HUES64 (cell line): ENCODE measurements around the gene HEATR9.

Experiments used
- H3K27ac ChIP-seq: 2 replicates; pipeline ENCODE4 v1.7.0; 2013; ENCODE audit warnings: low read depth, low read length, inconsistent platforms
- H3K27me3 ChIP-seq: 2 replicates; pipeline ENCODE4 v1.6.1; 2013; ENCODE audit warnings: mild to moderate bottlenecking, low read length; ENCODE audit not compliant: insufficient read depth
- H3K36me3 ChIP-seq: 2 replicates; pipeline ENCODE4 v1.6.1; 2013; ENCODE audit warnings: mild to moderate bottlenecking, low read length; ENCODE audit not compliant: insufficient read depth
- H3K4me1 ChIP-seq: 2 replicates; pipeline ENCODE4 v1.6.1; 2013; ENCODE audit warnings: mild to moderate bottlenecking, low read length, moderate library complexity; ENCODE audit not compliant: insufficient read depth
- H3K4me3 ChIP-seq: 2 replicates; pipeline ENCODE4 v1.5.1; 2013; ENCODE audit warnings: mild to moderate bottlenecking, low read length, moderate library complexity
- H3K9ac ChIP-seq: 2 replicates; pipeline ENCODE4 v1.6.1; 2013; ENCODE audit warnings: mild to moderate bottlenecking, low read depth, low read length
- H3K9me3 ChIP-seq: 2 replicates; pipeline ENCODE4 v1.6.1; 2013; ENCODE audit warnings: low read depth, low read length; ENCODE audit not compliant: insufficient read depth
- WGBS: fragments of 150-250, 120-280 bp; methylation state at CpG from one replicate; pipeline ENCODE4 v1.1.7; 2013; ENCODE audit warnings: missing lambda C conversion rate; 5-methylcytosine and 5-hydroxymethylcytosine counted together

The HEATR9 gene

DNA sequence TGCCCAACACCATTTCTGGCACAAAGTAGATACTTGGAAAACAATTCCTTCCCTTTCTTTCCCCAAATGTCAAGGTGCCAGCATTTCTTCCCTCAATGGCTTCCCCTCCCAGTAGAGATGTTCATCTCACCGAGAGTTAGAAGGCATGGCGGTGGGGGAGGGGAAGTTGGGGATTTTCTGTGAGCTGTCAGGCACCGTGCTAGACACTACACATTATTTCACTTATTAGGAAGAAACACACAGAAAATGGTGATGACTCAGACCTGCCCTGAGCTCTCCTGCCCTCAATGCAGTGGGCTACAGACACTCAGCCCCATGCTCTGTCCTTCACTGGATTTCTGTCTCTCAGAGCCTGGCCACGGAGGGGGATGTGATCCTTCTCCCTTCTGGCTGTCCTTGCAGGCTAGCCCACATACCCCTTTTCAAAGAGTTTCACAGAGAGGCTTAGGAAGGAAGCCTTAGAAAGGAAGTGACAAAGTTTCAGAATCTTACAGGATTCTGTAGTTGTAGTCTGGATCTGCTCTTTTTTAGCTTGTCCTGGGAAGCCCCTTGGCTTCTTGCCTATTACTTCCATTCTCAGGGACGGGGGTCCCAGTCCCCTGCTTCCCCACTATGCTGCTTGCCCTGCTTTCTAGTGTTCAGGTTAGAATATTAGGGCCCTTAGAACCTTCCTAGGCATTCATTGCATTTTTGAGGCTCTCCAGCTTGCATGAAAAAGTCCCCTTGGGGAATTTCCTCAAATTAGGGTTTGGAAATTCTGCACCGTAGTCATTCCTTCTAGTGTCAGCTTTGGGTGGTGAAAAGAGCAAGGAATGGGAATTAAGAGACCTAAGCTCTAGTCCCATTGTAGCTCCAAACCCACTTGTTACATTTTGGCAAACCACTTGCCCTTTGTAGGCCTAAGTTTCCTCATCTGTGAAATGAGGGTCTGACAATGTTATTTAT, 23.7 kb upstream of the HEATR9 start:
- H3K4me1 ChIP-seq = peaks cover 7% of the 10 kb centered on the region; the same call in 1 of the 2 replicates
- no peak overlapping the region for H3K27ac ChIP-seq
- no peaks in the 10 kb centered on the region for H3K27me3 ChIP-seq
- no peak overlapping the region for H3K9ac ChIP-seq
- H3K36me3 ChIP-seq = no peaks in the 10 kb centered on the region
- 79% methylated on average over 4 of the region's 6 CpGs for WGBS
- H3K4me3 ChIP-seq = no peak overlapping the region
- no peaks in the 10 kb centered on the region for H3K9me3 ChIP-seq

DNA sequence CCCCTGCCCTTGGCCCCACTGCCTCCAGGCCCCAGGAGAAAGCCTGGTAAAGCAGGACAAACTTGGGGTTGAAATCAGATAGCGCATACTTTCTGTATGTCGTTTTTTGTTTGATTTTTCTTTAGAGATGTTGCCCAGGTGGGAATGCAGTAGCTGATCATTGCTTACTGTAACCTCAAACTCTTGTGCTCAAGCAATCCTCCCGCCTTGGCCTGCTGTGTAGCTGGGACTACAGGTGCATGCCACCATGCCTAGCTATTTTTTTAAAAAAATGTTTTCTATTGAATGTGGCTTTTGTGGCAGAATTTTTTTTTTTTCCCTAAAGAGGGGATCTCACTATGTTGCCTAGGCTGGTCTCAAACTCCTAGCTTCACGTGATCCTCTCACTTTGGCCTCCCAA, 22.6 kb upstream of the HEATR9 start:
- Histone ChIP-seq H3K27ac (no peak overlapping the region), H3K4me3 (no peak overlapping the region), H3K4me1 (peaks cover 7% of the 10 kb centered on the region; the same call in 1 of the 2 replicates), H3K36me3 (no peaks in the 10 kb centered on the region), H3K27me3 (no peaks in the 10 kb centered on the region), H3K9me3 (no peaks in the 10 kb centered on the region), H3K9ac (no peak overlapping the region)
- 95% methylated on average over 4 of the region's 4 CpGs for WGBS

DNA sequence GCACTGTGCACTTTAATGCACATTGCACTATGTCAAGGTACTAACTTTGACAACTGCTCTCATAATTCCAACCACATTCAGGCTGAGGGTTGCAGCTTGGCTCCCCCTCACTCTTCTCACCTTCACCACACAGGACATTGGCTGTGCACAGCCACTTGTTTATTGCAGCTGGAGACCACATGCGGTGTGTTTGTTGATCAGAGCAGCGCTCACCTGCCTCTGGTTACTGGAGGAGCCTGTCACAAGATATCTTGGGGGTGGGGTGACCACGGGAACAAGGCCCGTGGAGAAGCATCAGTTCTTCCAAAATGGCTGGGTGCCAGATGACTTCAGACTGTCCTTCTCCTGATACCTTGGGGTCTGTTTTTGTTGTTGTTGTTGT, 22.1 kb upstream of the HEATR9 start:
- Histone ChIP-seq H3K27me3 (no peaks in the 10 kb centered on the region), H3K27ac (no peak overlapping the region), H3K9me3 (no peaks in the 10 kb centered on the region), H3K9ac (no peak overlapping the region), H3K4me3 (no peak overlapping the region), H3K36me3 (no peaks in the 10 kb centered on the region), H3K4me1 (peaks cover 7% of the 10 kb centered on the region; the same call in 1 of the 2 replicates)
- 70% methylated on average over 4 of the region's 4 CpGs for WGBS

DNA sequence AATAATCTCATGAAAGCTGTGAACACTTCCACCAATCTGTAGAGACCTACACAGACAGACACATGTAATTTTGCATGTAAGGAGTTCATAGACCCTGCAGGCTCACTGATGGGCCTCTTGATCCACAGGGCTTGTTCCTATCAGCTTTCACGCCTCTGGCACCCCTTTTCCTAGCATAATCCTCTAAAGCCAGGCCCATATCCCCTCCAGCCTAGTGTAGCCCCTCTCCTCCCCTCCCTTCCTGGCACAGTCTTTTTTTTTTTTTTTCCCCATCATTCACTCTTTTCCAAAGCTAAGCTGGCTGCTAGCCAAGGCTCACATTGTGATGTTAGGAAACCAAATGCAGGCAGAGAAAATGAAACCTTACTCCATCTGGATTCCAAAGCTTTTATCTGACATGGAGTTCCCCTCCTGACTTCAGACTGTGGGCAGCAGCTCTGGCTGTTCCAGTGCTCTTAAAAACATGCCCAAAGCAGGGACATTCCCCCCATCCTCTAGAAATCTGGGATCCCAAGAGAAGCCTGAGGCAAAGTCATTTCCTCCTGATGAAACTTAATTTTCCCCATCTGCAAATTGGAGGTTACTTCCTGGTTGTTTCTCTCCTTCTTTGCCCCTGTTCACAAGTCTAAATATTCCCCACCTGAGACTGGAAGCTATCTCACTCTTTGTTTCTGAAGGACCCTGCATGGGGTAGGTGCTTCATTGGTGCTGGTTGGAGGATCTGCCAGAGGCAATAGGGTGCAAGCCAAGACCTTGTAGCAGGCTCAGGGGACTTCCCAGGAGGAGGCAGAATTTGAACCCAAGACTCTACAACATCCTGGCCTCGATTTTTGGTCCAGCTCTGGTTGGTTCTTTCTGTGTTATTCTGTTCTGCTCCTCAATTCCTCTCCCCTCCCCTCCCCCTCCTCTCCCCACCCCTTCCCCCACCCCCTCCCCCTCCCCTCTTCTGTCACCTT, 21.4 kb upstream of the HEATR9 start:
- 89% methylated on average over 1 of the region's 2 CpGs for WGBS

DNA sequence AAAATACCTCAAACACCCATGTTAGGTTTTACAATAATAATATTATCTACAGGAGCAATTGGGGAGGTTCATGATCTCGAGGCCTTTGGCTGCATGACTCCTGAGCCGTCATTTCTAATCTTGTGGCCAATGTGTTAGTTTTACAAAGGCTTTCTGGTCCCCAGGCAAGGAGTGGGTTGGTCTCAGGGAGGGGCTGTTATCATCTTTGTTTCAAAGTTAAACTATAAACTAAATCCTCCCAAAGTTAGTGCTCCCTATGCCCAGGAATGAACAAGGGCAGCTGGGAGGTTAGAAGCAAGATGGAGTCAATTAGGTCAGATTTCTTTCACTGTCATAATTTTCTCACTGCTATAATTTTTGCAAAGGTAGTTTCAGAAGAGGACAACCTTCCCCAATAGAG, 20.6 kb upstream of the HEATR9 start:
- Histone ChIP-seq H3K4me3 (no peak overlapping the region), H3K36me3 (no peaks in the 10 kb centered on the region), H3K9ac (no peak overlapping the region), H3K9me3 (no peaks in the 10 kb centered on the region), H3K27me3 (no peaks in the 10 kb centered on the region), H3K27ac (no peak overlapping the region), H3K4me1 (peaks cover 7% of the 10 kb centered on the region; the same call in 1 of the 2 replicates)
- WGBS = 100% methylated on average over 2 of the region's 2 CpGs

More for the DNA sequence above, 21.4 kb upstream of the HEATR9 start:
- Histone ChIP-seq H3K4me3 (no peak overlapping the region), H3K27ac (no peak overlapping the region), H3K36me3 (no peaks in the 10 kb centered on the region), H3K9ac (no peak overlapping the region), H3K9me3 (no peaks in the 10 kb centered on the region), H3K27me3 (no peaks in the 10 kb centered on the region), H3K4me1 (peaks cover 7% of the 10 kb centered on the region; the same call in 1 of the 2 replicates)

DNA sequence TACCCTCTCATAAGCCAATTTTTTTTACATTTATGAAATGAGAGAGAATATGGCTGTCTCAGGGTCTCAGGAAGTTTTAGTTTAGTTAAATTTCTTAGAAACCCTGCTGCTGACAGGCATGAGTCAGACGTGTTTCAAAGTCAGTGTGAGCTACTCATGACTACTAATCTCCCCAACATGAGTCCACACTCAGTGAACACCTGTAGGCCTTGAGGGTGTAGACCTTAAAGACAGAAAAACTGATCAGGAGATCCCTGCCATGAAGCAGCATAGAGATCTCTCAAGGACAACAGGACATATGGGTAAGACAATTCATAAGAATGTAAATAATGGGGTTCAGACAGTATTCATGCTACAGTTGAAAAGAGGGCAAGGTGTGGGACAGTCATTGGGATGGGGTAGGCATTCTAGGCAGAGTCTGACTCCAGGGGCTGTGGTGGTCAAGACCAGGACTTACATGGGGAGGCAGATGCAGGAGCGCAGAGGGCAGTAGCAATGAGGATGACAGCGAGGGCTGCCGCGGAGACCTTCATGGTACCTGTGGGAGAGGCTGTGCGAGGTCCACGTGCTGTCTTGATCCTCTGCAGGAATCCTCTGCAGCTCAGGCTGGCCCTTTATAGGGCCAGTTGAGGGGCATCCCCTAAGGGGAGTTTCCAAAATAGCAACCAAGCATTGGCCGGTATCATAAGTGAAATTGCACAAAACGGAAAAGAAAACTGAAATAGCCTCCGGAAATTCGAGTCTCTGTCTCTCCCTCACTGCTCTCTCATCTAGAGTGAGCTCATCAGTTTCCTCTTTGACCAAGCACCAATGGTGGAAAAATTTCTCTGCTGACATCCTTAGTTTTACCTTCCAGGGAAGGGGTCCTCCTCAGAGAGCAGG, 11.3 kb upstream of the HEATR9 start, which contains the start of gene CCL5:
Gene CCL5 (minus strand): TSS at position 588 of the 882 bp plus-strand sequence.
- Histone ChIP-seq H3K4me3 (no peak within 1 kb of the TSS), H3K4me1 (no peaks in the 10 kb centered on the region), H3K27me3 (no peaks in the 10 kb centered on the region), H3K36me3 (no peaks in the 10 kb centered on the region), H3K27ac (no peak within 1 kb of the TSS), H3K9me3 (no peaks in the 10 kb centered on the region), H3K9ac (no peak within 1 kb of the TSS)
- WGBS = 91% methylated on average over 11 of the region's 11 CpGs

DNA sequence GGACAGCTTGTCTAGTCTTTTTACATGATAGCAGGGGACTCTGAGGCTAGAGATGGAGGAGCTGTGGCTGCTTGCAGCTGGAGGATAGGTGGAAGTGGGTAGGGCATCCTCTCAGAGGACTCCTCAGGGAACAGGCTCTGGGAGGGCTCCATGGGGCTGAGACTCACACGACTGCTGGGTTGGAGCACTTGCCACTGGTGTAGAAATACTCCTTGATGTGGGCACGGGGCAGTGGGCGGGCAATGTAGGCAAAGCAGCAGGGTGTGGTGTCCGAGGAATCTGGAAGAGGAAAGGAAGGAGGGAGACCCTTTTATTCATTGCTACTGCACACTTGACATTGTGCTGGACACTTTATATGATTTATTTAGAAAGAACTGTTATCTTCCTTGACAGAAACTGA, 9.7 kb upstream of the HEATR9 start:
- no peak overlapping the region for H3K4me3 ChIP-seq
- 84% methylated on average over 4 of the region's 4 CpGs for WGBS
- H3K9me3 ChIP-seq = no peaks in the 10 kb centered on the region
- no peaks in the 10 kb centered on the region for H3K27me3 ChIP-seq
- H3K27ac ChIP-seq = no peak overlapping the region
- no peak overlapping the region for H3K9ac ChIP-seq
- no peaks in the 10 kb centered on the region for H3K36me3 ChIP-seq
- H3K4me1 ChIP-seq = no peaks in the 10 kb centered on the region

DNA sequence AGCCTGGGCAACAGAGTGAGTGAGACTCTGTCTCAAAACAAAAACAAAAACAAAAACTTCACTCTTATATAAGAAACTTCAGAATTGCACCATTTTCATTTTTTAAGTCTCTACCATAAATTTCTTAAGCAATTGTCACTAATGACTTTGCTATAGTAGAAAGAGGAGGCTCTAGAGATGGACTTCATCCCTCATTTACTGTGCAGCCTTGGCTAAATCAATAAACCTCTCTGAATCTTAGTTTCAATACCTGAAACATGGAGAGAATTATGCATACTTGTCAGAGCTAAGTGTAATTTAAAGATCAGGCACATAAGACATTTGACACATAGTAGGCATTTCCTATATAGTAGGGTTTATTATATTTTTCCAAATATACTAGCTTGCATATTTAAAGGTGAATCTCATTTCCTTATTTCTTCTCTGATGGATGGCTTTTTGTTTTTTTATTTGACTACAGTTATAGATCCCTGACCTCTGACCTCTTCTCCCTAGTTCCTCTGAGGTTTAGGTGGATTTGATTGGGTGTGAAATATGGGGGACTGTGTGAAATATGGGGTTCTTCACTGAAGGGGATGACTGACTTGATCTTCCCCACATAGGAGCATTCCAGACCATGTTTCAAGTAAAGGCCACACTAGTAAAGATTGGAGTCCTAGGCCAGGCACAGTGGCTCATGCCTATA, 8.8 kb upstream of the HEATR9 start:
- Histone ChIP-seq H3K9me3 (no peaks in the 10 kb centered on the region), H3K36me3 (no peaks in the 10 kb centered on the region), H3K4me1 (no peaks in the 10 kb centered on the region), H3K27me3 (no peaks in the 10 kb centered on the region), H3K9ac (no peak overlapping the region), H3K4me3 (no peak overlapping the region), H3K27ac (no peak overlapping the region)

DNA sequence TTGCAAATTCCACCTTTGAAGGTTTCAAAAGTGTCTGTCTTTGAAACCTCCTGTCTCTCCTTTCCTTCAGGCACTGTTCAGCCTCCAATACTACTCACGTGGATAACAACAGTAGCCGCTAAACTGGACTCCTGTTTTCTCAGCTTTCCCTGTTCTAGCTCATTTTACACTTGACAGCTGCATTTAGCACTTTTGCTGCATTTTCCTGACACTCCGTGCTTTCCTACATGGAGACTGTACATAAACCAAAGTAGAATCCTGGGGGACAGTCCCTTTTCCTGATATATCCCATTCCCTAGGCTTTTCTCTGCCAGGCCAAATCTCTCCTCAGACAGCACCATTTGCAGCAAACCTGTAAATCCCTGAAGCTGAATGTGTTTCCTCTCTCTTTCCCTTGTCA, 7.8 kb upstream of the HEATR9 start:
- no peaks in the 10 kb centered on the region for H3K36me3 ChIP-seq
- H3K9me3 ChIP-seq = no peaks in the 10 kb centered on the region
- 87% methylated on average over 3 of the region's 3 CpGs for WGBS
- no peak overlapping the region for H3K4me3 ChIP-seq
- H3K27me3 ChIP-seq = no peaks in the 10 kb centered on the region
- no peak overlapping the region for H3K27ac ChIP-seq
- H3K4me1 ChIP-seq = no peaks in the 10 kb centered on the region
- H3K9ac ChIP-seq = no peak overlapping the region

DNA sequence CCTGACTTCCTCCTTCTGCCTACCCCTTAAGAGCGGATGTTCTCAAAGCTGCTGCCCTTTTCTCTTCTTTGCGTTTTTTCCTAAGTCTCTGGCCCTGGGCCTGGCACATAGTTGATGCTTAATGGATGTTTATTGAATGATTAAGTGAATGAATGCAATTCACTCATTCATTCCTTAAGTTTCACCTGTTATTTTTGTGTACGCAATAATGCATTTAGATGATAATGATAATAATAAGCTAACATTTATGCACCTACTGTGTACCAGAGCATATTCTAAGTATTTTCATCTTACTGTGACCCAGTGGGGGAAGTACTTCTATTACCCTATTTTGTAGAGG, 7.1 kb upstream of the HEATR9 start:
- peaks cover 3% of the 10 kb centered on the region; the same call in 1 of the 2 replicates for H3K4me1 ChIP-seq
- no peak overlapping the region for H3K9ac ChIP-seq
- no peak overlapping the region for H3K4me3 ChIP-seq
- H3K27ac ChIP-seq = no peak overlapping the region
- WGBS = 92% methylated on average over 1 of the region's 3 CpGs
- no peaks in the 10 kb centered on the region for H3K27me3 ChIP-seq
- no peaks in the 10 kb centered on the region for H3K36me3 ChIP-seq
- H3K9me3 ChIP-seq = no peaks in the 10 kb centered on the region
